Epithelial cell of proximal tubule (primary cell): ENCODE results near the gene FARP2. TPM values are rescaled to one million over a fixed set of nuclear protein-coding genes. Genes with fewer than 3 reads are reported as not detected.

ENCODE experiments used
- DNase-seq: peaks from one replicate; pipeline ENCODE4 v3.0.0-alpha.2; 2011; ENCODE audit warnings: low read depth
- H3K4me3 ChIP-seq: 2 replicates; pipeline ENCODE4 v1.5.1; 2011; ENCODE audit warnings: low read depth, mild to moderate bottlenecking, low read length
- total RNA-seq: library from RNA; depleted of rRNA; stranded (reverse); fragments of >200 nt; gene quantifications from 2 replicates; pipeline ENCODE4 v1.2.3, GENCODE V29; 2015
- TF ChIP-seq, protein P1 (sequence below): conservative IDR thresholded peaks from 2 replicates; pipeline ENCODE4 v1.5.1; 2012; ENCODE audit warnings: low read depth, mild to moderate bottlenecking, low read length

The FARP2 gene
- total RNA-seq, 1 donor from 2014 or later: 34.2 TPM

GRCh38 chr2:241425368-241425767 is 69.3 kb downstream of the FARP2 start:
- DNase-seq: no peak
- TF ChIP-seq, protein P1, sequence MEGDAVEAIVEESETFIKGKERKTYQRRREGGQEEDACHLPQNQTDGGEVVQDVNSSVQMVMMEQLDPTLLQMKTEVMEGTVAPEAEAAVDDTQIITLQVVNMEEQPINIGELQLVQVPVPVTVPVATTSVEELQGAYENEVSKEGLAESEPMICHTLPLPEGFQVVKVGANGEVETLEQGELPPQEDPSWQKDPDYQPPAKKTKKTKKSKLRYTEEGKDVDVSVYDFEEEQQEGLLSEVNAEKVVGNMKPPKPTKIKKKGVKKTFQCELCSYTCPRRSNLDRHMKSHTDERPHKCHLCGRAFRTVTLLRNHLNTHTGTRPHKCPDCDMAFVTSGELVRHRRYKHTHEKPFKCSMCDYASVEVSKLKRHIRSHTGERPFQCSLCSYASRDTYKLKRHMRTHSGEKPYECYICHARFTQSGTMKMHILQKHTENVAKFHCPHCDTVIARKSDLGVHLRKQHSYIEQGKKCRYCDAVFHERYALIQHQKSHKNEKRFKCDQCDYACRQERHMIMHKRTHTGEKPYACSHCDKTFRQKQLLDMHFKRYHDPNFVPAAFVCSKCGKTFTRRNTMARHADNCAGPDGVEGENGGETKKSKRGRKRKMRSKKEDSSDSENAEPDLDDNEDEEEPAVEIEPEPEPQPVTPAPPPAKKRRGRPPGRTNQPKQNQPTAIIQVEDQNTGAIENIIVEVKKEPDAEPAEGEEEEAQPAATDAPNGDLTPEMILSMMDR: no peak
- no peak overlapping the region for H3K4me3 ChIP-seq

GRCh38 chr2:241430178-241430577 is 74.1 kb downstream of the FARP2 start:
- TF ChIP-seq, protein P1: no peak
- DNase-seq: no peak
- no peak overlapping the region for H3K4me3 ChIP-seq

- TF ChIP-seq, protein P1: no peak
- no peak for DNase-seq
- H3K4me3 ChIP-seq: no peak overlapping the region
These were observed 76.9 kb downstream of the FARP2 start for GRCh38 chr2:241432824-241433448.

- TF ChIP-seq, protein P1: no peak
These were observed 81.1 kb downstream of the FARP2 start for GRCh38 chr2:241437179-241437578.

GRCh38 chr2:241441492-241441891 is 85.4 kb downstream of the FARP2 start:
- H3K4me3 ChIP-seq: no peak overlapping the region
- no peak for DNase-seq
- TF ChIP-seq, protein P1: no peak

More at GRCh38 chr2:241437179-241437578, 81.1 kb downstream of the FARP2 start:
- H3K4me3 ChIP-seq: no peak overlapping the region
- DNase-seq: no peak

- DNase-seq: no peak
- TF ChIP-seq, protein P1: no peak
- no peak overlapping the region for H3K4me3 ChIP-seq
These were observed 87.6 kb downstream of the FARP2 start for GRCh38 chr2:241443486-241444223.
